ENCODE data around the gene NFATC1.

The NFATC1 gene

GRCh38 chr18:79538635-79539034, 142.9 kb downstream of the NFATC1 start:
- no peak for DNase-seq (ENCODE audit: low read depth)

GRCh38 chr18:79540161-79540903, 144.6 kb downstream of the NFATC1 start:
- no peak for DNase-seq (ENCODE audit: low read depth)

GRCh38 chr18:79540904-79541282, 145.2 kb downstream of the NFATC1 start:
- no peak for DNase-seq (ENCODE audit: low read depth)

DNA sequence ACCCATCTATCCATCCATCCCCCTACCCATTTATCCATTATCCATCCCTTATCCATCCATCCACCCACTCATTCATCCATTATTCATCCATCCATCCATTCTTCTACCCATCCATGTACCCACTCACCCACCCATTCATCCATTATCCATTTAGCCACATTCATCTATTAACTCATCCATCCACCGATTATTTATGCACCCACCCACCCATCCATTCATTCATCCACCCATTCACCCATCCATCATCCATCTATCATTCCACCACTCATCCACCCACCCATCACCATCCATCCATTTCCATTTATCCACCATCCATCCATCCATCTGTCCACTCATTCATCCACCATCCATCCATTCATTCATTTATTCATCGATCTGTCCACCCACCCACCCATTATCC, 146.5 kb downstream of the NFATC1 start:
- no peak for DNase-seq (ENCODE audit: low read depth)

DNA sequence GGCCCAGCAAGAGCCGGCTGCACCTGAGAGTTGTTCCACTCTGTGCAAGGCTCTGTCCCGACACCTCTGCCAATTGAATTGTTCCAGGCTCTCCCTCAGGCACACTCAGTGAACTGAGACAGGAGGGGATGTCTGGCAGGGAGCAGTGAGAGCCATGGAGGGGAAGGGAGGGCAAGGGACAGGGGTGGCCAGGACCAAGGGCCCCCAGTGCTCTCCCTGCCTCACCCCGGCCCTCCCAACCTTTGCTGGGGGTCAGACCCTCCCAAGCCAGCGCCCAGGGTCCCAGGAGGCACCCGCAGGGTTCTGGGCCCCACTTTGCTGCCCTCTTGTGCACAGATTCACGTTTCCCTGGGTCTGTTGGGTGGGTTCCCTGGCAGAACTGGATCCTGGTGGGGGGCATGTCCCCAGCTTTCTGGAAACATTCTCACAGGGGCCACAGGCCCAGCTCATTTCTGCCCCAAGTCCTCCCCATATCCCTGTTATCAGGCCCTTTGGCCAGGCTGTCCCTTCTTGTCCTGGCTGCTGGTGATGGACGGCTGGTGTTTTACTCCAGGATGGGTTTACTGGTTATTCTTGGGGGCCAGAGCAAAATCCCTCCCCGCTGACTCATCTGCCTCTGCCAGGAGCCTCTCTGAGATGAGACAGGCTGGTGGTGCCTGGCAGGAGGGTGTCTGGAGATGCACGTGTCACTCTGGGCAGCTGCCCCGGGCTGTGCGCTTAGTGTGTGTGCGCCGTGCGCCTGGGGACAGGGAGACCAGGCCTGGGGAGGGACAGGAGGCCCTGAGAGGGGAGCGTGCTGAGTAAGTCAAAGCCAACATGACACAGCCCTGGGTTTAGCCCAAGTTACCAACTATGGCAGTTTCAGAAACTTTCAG, 147.4 kb downstream of the NFATC1 start:
- DNase-seq (ENCODE audit: low read depth), result no peak

DNA sequence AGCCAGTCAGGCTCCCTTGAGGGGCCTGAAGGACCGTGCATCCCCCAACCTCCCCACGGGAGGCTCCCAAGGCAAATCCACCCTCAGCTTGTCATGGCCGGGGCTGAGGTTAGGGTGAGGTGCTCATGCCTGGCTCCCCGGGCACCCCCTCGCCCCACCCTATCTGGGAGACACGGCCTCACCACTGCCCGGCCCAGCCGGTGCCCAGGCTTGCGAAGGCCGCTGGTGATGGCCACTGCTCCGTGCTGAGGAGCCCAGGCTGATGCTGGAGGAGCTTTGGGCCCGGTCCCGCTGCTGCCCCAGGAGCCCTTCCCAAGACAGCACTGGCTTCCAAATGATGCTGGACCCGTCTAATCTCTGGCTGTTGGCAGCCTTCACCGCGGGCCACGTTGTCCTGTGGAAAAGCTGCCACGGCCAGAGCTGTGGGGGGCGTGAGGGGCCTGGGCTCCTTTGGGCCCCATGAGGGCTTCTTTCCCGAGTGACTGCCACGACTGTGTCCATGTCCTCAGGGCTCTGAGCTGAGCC, 148.2 kb downstream of the NFATC1 start:
- no peak for DNase-seq (ENCODE audit: low read depth)

GRCh38 chr18:79544386-79544963, 148.7 kb downstream of the NFATC1 start:
- DNase-seq (ENCODE audit: low read depth), result no peak

DNA sequence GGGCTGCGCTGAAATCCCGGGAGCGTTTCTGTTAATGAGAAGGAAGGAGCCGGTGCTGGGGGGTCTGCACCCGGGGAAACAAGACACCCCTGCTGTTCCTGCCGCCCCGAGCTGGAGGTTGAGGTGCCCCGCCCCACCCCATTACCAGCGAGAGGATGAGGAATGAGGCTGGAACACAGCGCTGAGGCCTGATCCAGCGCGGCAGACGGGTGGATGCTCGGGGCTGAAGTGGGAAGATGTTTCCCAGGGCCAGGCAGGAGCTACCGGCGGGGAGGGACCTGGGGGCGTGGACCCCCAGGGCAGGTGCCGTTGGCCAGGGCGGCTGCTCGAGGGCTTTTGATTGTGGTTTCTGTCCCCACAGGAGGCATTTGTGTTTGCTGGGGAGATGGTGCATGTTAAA, 149.5 kb downstream of the NFATC1 start:
- no peak for DNase-seq (ENCODE audit: low read depth)

GRCh38 chr18:79545736-79546171, 150.0 kb downstream of the NFATC1 start:
- no peak for DNase-seq (ENCODE audit: low read depth)

DNA sequence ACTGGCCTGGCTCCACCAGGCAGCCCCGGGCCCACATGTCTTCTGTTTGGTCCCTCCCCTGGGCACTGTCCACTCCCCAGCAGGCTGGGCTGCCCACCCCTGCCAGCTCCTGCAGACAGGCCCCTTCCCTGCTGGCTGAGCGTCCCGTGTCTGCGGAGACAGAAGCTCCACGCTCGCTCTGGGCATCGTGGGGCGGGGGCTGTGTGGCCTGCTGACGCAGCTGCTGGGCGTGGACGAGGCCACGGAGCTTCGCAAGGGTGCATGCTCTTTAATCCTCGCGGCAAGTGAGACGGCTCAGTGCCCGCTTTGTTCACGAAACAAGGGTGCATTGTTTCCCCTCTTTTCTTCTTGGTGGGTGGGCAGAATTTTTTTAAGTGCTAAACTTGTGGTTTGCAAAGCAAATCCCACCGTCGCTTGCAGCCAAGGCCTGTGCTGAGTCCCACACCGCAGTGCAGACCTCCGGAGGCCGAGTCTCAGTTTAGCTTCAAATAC, 151.1 kb downstream of the NFATC1 start:
- DNase-seq (ENCODE audit: low read depth), result no peak

DNA sequence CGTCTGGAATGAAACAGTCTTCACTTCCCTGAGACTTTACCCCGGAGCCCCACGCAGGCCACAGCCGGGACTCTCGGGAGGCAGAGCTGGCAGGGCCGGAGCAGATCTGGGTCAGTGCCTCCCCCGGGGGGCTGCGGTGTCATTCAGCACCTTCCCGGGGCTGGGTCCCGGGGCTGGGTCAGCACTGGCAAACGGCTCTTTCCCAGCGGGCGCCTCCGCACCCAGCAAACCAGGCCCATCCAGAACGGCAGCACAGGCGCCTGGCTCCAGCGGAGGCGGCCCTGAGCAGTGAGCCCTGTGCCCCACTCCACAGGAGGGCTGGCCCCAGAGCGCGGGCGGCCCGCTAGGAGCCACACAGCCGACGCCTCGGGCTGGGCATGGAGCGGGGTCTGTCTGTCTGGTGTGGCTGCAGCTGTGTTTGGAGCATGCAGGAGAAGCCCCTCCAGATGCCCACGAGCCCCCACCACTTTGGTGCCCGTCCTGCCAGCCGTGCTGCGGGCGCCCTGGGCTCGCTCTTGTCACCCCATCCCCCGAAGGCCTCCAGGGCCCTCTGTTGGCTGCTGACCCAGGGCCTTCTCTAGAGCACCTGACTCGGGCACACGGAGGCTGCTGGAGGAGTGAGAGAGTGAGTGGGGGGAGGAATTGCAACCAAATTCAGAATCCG, 151.8 kb downstream of the NFATC1 start:
- DNase-seq (ENCODE audit: low read depth), result no peak

DNA sequence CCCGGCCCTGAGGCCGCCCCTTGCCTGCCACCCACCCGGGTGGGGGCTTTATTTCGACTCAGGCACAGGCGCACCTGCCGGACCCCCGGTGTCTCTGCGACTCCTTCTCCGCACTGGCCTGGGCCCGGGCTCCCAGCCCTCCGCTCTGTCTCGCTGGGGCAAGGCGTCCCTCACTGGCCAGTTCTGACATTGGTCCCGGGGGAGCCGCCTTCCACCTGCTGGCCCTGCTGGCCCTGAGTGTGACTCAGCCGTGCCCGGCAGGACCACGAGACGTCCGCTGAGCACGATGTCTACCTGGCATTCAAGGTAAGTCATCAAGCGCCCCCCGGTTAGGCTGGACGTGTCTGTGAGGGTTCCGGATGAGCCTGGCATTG, 152.3 kb downstream of the NFATC1 start:
- DNase-seq (ENCODE audit: low read depth), result no peak

- DNase-seq (ENCODE audit: low read depth), result no peak
Observed at GRCh38 chr18:79548621-79548985, 152.9 kb downstream of the NFATC1 start.

- no peak for DNase-seq (ENCODE audit: low read depth)
Observed at GRCh38 chr18:79548986-79549637, 153.4 kb downstream of the NFATC1 start.

DNA sequence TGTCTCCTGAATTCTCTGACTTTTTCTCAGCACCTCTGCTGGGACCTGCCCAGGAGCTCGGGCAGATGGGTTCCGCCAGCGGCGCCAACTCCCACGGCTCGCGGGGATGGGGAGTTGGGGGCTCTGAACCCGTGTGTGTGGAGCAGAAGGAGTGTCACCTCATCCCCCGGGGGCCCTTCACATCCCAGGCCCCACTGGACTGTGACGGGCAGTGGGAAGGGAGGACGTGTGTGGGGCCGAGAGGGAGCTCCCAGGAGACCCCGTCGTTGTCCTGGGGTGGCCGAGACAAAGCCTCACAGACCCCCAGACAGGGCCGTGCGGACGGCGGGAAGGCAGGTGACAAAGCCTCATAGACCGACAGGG, 153.9 kb downstream of the NFATC1 start:
- DNase-seq (ENCODE audit: low read depth), result no peak

GRCh38 chr18:79552140-79552631, 156.5 kb downstream of the NFATC1 start:
- no peak for DNase-seq (ENCODE audit: low read depth)

- no peak for DNase-seq (ENCODE audit: low read depth)
Observed at GRCh38 chr18:79552696-79553095, 157.0 kb downstream of the NFATC1 start.

DNA sequence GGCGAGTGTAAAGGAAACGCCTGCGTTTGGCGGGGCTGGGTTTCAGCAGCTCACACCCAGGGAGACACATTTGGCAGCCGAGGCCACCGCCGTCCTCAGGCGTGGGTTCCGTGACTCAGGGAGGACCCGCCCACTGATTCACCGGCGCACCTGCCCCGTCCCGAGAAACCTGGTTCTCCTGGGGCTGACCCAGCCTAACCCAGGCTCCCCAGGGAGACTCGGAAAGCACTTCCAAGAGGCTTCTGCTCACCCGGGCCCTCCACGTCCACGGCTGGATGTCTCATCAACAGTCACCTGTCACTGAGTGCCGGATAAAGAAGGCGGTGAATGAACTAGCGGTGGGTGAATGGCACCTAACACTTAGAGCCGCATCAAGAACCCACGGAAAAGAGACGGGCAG, 157.4 kb downstream of the NFATC1 start:
- DNase-seq (ENCODE audit: low read depth), result no peak

GRCh38 chr18:79553696-79554095, 158.0 kb downstream of the NFATC1 start:
- no peak for DNase-seq (ENCODE audit: low read depth)

GRCh38 chr18:79554321-79554720, 158.6 kb downstream of the NFATC1 start:
- DNase-seq (ENCODE audit: low read depth), result no peak

DNA sequence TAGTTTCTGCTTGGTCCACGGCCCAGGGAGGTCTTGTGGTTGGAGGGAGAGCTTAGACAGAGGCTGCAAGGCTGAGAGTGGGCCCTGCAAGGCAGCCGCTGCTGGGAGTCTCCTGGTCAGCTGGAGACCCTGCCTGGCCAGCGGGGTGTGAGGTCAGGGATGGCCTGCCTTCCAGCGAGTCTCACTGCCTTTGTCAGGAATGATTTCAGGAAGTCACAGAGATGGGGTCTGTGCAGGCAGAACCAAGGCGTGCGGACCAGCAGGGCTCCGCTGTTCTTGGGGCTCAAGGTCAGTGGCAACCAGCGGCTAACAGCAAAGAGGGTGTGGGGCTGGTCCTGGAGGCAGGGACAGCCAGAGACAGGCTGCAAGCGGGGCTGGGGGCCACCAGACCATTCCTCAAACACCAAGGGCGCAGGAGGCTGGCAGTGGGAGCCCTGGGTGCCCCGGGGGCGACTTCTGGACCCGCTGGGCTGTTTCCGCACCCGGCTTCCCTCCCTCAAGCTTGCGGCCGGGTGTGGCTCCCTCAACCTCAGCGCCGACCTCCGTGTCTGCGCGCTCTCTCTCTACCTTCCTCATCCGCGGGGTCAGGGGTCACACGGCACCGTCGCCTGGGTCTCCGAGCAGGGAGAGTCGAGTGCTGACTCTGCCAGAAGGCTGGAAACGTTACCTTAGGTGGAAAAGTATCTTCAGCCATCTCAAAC, 159.4 kb downstream of the NFATC1 start:
- DNase-seq (ENCODE audit: low read depth), result no peak
